ENCODE measurements around the gene NUP50.

The NUP50 gene

DNA sequence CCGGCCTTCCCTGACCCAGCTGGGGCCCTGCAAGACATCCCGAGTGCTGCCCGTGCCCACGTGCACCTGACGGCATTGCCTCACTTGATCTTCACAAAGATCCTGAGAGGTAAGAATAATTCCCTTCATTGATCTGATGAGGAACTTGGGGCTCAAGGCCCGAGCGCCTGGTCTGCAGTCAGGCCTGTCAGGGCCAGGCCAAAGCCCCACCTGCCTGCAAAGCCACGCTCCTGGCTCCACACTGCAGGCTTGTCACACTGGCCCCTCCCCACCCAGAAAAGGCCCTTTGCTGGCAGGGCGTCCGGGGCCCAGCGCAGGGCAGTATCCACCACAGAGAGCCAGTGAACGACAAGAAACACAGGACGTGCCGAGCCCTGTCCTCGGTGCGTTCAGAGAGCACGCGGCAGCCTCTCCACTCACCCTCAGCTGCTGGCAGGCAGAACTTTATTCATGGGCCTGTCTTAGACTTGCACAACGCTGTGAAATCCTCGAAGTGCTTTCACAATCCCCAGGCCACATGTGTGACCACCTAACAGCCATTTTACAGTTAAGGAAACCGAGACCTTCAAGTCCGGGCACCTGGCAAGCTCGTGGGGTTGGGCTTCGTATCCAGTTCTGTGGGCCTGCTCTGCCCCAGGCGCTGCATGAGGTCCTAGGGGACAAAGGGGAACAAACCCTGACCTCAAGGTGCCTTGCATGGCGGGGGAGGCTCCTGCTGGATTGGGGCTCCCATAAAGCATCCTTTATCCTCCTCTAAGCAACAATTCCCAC is 62.2 kb downstream of the NUP50 start:
- TF ChIP-seq CTCF (conservative IDR thresholded peaks at IDR 0.05): no peak
- TF ChIP-seq ZFX (IDR thresholded peaks at IDR 0.05): no peak
- no peak overlapping the region for H3K27ac ChIP-seq

- TF ChIP-seq CTCF (conservative IDR thresholded peaks at IDR 0.05): no peak
- no peak for TF ChIP-seq ZFX (IDR thresholded peaks at IDR 0.05)
- H3K27ac ChIP-seq: 0 out of 2 replicates have a peak overlapping the region, but pooled peaks have one; percentile 3
Observed at GRCh38 chr22:45226503-45227186, 62.9 kb downstream of the NUP50 start.

DNA sequence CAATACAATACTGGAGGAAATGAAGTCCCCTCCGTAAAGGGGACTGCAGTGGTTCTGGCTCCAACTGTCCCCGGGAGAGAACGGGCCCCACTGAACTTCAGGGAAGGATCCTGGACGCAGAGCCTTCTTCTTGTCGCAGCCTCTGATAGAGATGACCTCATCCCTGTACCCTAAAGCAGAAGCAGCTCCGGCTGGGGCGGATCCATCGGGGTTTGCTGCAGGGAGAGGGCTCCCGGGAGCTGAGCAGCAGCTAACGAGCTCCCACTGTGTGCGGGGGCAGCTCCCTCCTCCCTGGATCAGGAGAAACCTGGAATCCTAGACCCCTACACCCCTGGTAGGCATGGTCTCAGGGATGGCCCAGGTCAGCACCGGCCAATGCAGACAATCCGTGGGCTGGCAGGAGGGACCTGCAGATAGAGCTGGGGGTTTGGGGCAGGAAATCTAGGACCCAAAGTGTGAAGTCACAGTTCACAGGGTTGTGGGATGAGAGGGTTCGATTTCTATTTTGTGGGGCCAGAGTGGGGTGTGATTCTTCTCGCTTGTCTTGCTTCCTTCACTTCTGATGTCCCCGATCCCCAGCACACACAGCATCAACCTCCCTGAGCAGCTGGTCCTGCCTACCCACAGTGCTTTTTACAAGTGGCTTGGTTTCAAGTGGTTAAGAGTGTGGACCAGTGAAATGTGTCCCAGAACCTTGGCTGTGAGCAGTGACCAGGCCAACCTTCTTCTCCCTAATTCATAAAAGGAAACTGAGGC is 64.1 kb downstream of the NUP50 start:
- TF ChIP-seq CTCF (conservative IDR thresholded peaks at IDR 0.05) (no peak), ZFX (IDR thresholded peaks at IDR 0.05) (no peak)
- no peak overlapping the region for H3K27ac ChIP-seq

DNA sequence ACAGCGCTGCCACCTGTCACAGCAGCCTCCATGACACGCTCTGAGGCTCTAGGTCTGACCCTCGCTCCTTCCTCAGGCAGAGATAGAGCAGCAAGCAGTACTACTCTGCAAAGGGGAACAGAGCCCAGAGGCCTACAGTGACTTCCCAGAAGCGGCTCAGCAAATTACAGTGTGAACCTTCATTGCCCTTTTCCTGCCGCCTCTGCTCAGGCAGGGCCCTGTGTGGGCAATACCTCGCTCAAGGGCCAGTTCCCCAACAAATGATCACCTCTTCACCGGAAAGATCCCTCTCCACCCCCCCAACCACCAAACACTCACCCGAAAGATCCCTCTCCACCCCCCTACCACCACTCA is 64.7 kb downstream of the NUP50 start:
- no peak overlapping the region for H3K27ac ChIP-seq
- no peak for TF ChIP-seq ZFX (IDR thresholded peaks at IDR 0.05)
- no peak for TF ChIP-seq CTCF (conservative IDR thresholded peaks at IDR 0.05)

DNA sequence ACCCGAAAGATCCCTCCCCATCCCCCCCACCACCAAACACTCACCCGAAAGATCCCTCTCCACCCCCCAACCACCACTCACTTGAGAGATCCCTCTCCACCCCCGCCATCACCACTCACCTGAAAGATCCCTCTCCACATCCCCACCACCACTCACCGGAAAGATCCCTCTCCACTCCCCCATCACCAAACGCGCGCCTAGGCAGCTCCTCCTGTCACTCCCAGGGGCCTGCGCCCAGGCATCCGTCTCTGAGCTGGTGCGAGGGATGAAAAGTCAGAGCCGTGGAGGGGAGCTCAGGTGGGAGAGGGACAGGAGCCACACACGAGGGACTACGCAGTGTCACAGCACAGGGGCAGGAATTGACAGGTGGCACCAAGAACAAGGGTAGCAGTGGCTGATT is 65.5 kb downstream of the NUP50 start:
- no peak for TF ChIP-seq CTCF (conservative IDR thresholded peaks at IDR 0.05)
- no peak for TF ChIP-seq ZFX (IDR thresholded peaks at IDR 0.05)
- no peak overlapping the region for H3K27ac ChIP-seq

DNA sequence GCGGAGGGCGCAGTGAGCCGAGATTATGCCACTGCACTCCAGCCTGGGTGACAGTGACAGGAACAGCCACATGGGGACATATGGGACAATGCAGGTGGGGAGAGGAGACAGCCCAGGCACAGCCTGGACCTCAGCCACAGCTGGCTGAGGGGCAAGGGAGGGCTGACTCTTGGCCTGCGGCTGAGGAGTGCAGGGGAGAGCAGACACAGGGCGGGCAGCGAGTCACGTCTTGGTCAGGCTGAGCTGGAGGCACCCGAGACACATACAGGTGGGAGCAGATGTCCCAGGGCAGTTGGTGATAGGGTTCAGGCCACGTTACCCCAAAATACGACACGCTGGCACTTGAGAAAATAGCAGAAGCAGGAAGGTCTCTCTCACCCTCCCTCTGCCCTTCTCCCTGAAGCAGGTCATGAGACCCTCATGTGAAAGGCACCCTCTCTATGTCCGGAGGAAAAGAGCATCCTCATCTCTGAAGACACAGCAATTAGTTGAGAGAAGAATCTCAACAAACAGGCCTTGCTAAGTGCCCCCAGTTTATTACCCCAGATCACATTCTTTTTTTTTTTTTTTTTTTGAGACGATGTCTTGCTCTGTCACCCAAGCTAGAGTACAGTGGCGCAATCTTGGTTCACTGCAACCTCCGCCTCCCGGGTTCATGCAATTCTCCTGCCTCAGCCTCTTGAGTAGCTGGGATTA is 66.4 kb downstream of the NUP50 start:
- H3K27ac ChIP-seq: no peak overlapping the region
- no peak for TF ChIP-seq CTCF (conservative IDR thresholded peaks at IDR 0.05)
- TF ChIP-seq ZFX (IDR thresholded peaks at IDR 0.05): no peak
